Neural cell (in vitro differentiated cells): Measurements from ENCODE around the gene DAGLB. TPM values are rescaled to one million over a fixed set of nuclear protein-coding genes. Genes with fewer than 3 reads are reported as not detected.

ENCODE experiments used
- H2AFZ ChIP-seq: fragments of 200-600, 300-800 bp; sonication (generic), shearing (Covaris generic); 2 replicates; pipeline ENCODE4 v1.6.0; 2014; ENCODE audit warnings: low read depth, mild to moderate bottlenecking, antibody characterized with exemption, low read length, moderate library complexity
- H3F3A ChIP-seq: fragments of 200-600 bp; shearing (Covaris generic); 2 replicates; pipeline ENCODE4 v1.6.1; 2016; ENCODE audit warnings: mild to moderate bottlenecking, moderate library complexity, mixed read lengths, antibody characterized with exemption, low read length; ENCODE audit not compliant: insufficient read depth, poor library complexity, severe bottlenecking
- H3K27ac ChIP-seq: fragments of 200-600, 300-800 bp; sonication (generic), shearing (Covaris generic); 2 replicates; pipeline ENCODE4 v1.5.1; 2014; ENCODE audit warnings: mild to moderate bottlenecking, low read length, moderate library complexity
- H3K27me3 ChIP-seq: fragments of 300-800, 200-600 bp; sonication (generic), shearing (Covaris generic); 2 replicates; pipeline ENCODE4 v1.6.0; 2014; ENCODE audit warnings: mild to moderate bottlenecking, low read depth, low read length, moderate library complexity; ENCODE audit not compliant: insufficient read depth
- H3K36me3 ChIP-seq: fragments of 300-800, 200-600 bp; sonication (generic), shearing (Covaris generic); 2 replicates; pipeline ENCODE4 v1.5.1; 2014; ENCODE audit warnings: mild to moderate bottlenecking, antibody characterized with exemption, low read length, moderate library complexity; ENCODE audit not compliant: insufficient read depth
- H3K4me2 ChIP-seq: fragments of 300-800, 200-600 bp; sonication (generic), shearing (Covaris generic); 2 replicates; pipeline ENCODE4 v1.6.0; 2014; ENCODE audit warnings: mild to moderate bottlenecking, low read length
- H3K4me3 ChIP-seq: fragments of 300-800, 200-600 bp; sonication (generic), shearing (Covaris generic); 2 replicates; pipeline ENCODE4 v1.5.1; 2014; ENCODE audit warnings: mild to moderate bottlenecking, low read length, moderate library complexity
- H3K79me2 ChIP-seq: fragments of 200-600 bp; shearing (Covaris generic); replicated peaks from 2 replicates; pipeline ENCODE4 v1.6.0; 2014; ENCODE audit warnings: mild to moderate bottlenecking, low read length, moderate library complexity; ENCODE audit not compliant: insufficient read depth
- H3K9ac ChIP-seq: fragments of 300-800, 200-600 bp; sonication (generic), shearing (Covaris generic); 2 replicates; pipeline ENCODE4 v1.6.1; 2016; ENCODE audit warnings: mild to moderate bottlenecking, low read length, mixed read lengths
- H3K9me2 ChIP-seq: fragments of 200-600 bp; shearing (Covaris generic); 2 replicates; pipeline ENCODE4 v1.6.1; 2016; ENCODE audit warnings: mild to moderate bottlenecking, low read length, mixed read lengths; ENCODE audit not compliant: insufficient read depth
- H3K9me3 ChIP-seq: fragments of 200-600, 300-800 bp; sonication (generic), shearing (Covaris generic); 2 replicates; pipeline ENCODE4 v1.6.1; 2016; ENCODE audit warnings: mild to moderate bottlenecking, mixed run types, low read length, moderate library complexity, mixed read lengths
- H4K20me1 ChIP-seq: fragments of 200-600 bp; shearing (Covaris generic); 2 replicates; pipeline ENCODE4 v1.6.1; 2016; ENCODE audit warnings: mild to moderate bottlenecking, mixed run types; ENCODE audit not compliant: insufficient read depth
- EP300 ChIP-seq: fragments of 450-650 bp; conservative IDR thresholded peaks from 2 replicates; pipeline ENCODE4 v1.6.1; 2014; ENCODE audit warnings: antibody characterized with exemption, mild to moderate bottlenecking, moderate library complexity; ENCODE audit not compliant: poor library complexity, severe bottlenecking
- EZH2 ChIP-seq: fragments of 200-600, 300-800 bp; shearing (Covaris generic), sonication (generic); IDR thresholded peaks from 2 replicates; pipeline ENCODE4 v1.6.1; 2014; ENCODE audit warnings: antibody characterized with exemption, low read length, borderline replicate concordance, mild to moderate bottlenecking; ENCODE audit not compliant: insufficient read depth, poor library complexity, severe bottlenecking
- MXI1 ChIP-seq: fragments of 450-650 bp; conservative IDR thresholded peaks from 2 replicates; pipeline ENCODE4 v1.6.1; 2014; ENCODE audit warnings: antibody characterized with exemption, mild to moderate bottlenecking; ENCODE audit not compliant: poor library complexity, severe bottlenecking
- POLR2AphosphoS5 ChIP-seq: IDR thresholded peaks from 2 replicates; pipeline ENCODE4 v1.6.1; 2012
- RAD21 ChIP-seq: fragments of 450-650 bp; conservative IDR thresholded peaks from 2 replicates; pipeline ENCODE4 v1.6.1; 2014; ENCODE audit warnings: antibody characterized with exemption, mild to moderate bottlenecking, moderate library complexity
- SMC3 ChIP-seq: fragments of 450-650 bp; conservative IDR thresholded peaks from 2 replicates; pipeline ENCODE4 v1.6.1; 2014; ENCODE audit warnings: antibody characterized with exemption, mild to moderate bottlenecking, moderate library complexity; ENCODE audit not compliant: poor library complexity
- TAF1 ChIP-seq: IDR thresholded peaks from 2 replicates; pipeline ENCODE4 v1.6.1; 2012; ENCODE audit warnings: low read depth
- polyA plus RNA-seq: library from polyadenylated mRNA; depleted of rRNA; stranded (reverse); fragments of >200 nt; gene quantifications from 2 replicates; pipeline ENCODE4 v1.2.3, GENCODE V29; 2014
- TF ChIP-seq, protein P1 (sequence below): fragments of 450-650 bp; IDR thresholded peaks from 2 replicates; pipeline ENCODE4 v1.5.1; 2014; ENCODE audit warnings: antibody characterized with exemption, mild to moderate bottlenecking, moderate library complexity; ENCODE audit not compliant: poor library complexity, severe bottlenecking
- TF ChIP-seq, protein P2 (sequence below): IDR thresholded peaks from 2 replicates; pipeline ENCODE4 v1.6.1; 2012; ENCODE audit warnings: borderline replicate concordance

The DAGLB gene
- polyA plus RNA-seq, 1 donor from 2014 or later: 32.3 TPM

DNA sequence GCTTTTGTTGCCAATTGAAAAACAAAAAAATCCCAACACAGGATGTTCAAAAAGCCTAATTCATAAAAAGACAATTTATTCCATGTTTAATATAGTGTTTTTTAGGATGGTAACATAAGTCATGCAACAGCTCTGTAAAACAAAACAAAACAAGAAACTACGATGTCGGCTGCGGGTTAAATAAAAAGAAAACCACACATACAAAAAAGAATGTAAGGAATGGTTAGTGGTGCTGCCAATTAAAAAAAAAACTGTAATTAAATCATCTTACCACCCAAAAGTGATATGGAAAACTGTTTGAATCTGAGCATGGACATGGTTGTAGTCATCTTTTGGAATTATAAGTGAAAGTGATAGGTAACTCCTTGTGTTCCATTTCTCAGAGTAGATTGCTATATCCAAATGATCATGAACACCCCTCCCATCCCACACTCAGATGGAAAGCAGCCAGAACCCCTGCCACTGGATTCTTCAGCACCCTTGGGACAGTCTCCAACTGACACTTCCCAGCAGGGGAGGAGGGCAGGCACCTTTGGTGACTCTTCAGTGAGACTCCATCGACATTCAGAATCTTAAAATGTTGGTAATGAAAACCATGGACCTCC is 14.3 kb upstream of the DAGLB start:
- TF ChIP-seq EP300 (no peak), EZH2 (no peak), RAD21 (no peak), MXI1 (no peak), TAF1 (no peak), POLR2AphosphoS5 (no peak), SMC3 (no peak)
- TF ChIP-seq, protein P1, sequence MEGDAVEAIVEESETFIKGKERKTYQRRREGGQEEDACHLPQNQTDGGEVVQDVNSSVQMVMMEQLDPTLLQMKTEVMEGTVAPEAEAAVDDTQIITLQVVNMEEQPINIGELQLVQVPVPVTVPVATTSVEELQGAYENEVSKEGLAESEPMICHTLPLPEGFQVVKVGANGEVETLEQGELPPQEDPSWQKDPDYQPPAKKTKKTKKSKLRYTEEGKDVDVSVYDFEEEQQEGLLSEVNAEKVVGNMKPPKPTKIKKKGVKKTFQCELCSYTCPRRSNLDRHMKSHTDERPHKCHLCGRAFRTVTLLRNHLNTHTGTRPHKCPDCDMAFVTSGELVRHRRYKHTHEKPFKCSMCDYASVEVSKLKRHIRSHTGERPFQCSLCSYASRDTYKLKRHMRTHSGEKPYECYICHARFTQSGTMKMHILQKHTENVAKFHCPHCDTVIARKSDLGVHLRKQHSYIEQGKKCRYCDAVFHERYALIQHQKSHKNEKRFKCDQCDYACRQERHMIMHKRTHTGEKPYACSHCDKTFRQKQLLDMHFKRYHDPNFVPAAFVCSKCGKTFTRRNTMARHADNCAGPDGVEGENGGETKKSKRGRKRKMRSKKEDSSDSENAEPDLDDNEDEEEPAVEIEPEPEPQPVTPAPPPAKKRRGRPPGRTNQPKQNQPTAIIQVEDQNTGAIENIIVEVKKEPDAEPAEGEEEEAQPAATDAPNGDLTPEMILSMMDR: no peak
- TF ChIP-seq, protein P2, sequence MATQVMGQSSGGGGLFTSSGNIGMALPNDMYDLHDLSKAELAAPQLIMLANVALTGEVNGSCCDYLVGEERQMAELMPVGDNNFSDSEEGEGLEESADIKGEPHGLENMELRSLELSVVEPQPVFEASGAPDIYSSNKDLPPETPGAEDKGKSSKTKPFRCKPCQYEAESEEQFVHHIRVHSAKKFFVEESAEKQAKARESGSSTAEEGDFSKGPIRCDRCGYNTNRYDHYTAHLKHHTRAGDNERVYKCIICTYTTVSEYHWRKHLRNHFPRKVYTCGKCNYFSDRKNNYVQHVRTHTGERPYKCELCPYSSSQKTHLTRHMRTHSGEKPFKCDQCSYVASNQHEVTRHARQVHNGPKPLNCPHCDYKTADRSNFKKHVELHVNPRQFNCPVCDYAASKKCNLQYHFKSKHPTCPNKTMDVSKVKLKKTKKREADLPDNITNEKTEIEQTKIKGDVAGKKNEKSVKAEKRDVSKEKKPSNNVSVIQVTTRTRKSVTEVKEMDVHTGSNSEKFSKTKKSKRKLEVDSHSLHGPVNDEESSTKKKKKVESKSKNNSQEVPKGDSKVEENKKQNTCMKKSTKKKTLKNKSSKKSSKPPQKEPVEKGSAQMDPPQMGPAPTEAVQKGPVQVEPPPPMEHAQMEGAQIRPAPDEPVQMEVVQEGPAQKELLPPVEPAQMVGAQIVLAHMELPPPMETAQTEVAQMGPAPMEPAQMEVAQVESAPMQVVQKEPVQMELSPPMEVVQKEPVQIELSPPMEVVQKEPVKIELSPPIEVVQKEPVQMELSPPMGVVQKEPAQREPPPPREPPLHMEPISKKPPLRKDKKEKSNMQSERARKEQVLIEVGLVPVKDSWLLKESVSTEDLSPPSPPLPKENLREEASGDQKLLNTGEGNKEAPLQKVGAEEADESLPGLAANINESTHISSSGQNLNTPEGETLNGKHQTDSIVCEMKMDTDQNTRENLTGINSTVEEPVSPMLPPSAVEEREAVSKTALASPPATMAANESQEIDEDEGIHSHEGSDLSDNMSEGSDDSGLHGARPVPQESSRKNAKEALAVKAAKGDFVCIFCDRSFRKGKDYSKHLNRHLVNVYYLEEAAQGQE: no peak
- H3K36me3 ChIP-seq: peaks cover 15% of the 10 kb centered on the region
- no peak overlapping the region for H3K4me2 ChIP-seq
- H4K20me1 ChIP-seq: no peaks in the 10 kb centered on the region
- no peak overlapping the region for H2AFZ ChIP-seq
- peaks cover 6% of the 10 kb centered on the region for H3K9me3 ChIP-seq
- no peaks in the 10 kb centered on the region for H3K9me2 ChIP-seq
- H3K27ac ChIP-seq: no peak overlapping the region
- no peaks in the 10 kb centered on the region for H3K27me3 ChIP-seq
- H3K4me3 ChIP-seq: no peak overlapping the region
- no peaks in the 10 kb centered on the region for H3F3A ChIP-seq
- no peak overlapping the region for H3K9ac ChIP-seq
- H3K79me2 ChIP-seq: no peaks in the 10 kb centered on the region

DNA sequence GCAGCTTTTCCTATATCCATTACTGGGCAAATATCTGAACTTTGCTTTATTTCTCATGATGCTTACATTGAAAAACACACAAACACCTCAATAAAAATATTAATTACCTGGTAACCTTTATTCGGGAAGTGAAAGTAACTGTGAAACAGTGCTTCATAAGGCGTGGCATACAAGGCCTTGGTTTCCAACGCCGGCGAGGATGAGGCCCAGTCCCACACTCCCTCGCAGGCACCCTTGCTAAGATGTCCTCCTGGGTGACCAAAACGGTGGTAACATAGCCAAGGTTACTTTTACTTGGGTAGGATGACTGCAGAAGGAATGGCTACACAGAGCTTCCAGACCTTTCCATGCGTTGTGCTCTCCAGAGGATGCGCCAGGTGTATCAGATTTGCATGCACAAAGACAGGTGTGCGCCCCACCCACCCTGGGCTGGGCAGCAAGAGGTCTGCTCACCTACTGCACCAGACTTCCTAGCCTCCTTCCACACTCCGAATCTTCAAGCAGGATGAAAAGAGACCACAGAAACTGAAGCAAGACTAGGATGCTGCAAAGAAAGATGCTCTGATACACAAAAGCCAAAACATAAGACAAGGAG is 13.3 kb upstream of the DAGLB start:
- Histone ChIP-seq H3K9me3 (peaks cover 3% of the 10 kb centered on the region), H3F3A (no peaks in the 10 kb centered on the region), H3K4me3 (no peak overlapping the region), H2AFZ (no peak overlapping the region), H3K79me2 (no peaks in the 10 kb centered on the region), H3K9ac (no peak overlapping the region), H3K27me3 (no peaks in the 10 kb centered on the region), H4K20me1 (no peaks in the 10 kb centered on the region), H3K36me3 (peaks cover 7% of the 10 kb centered on the region), H3K9me2 (no peaks in the 10 kb centered on the region), H3K4me2 (no peak overlapping the region), H3K27ac (no peak overlapping the region)
- TF ChIP-seq EP300 (no peak), POLR2AphosphoS5 (no peak), MXI1 (no peak), EZH2 (no peak), TAF1 (no peak), RAD21 (no peak), SMC3 (no peak)
- TF ChIP-seq, protein P2: no peak
- TF ChIP-seq, protein P1: no peak
